GM23338 (cell line): ENCODE results near the gene DOCK4. TPM values are rescaled to one million over a fixed set of nuclear protein-coding genes. Genes with fewer than 3 reads are reported as not detected.
A peak's percentile ranks its signal among the peaks of the same experiment; 100 is the strongest.

ENCODE experiments used
- ATAC-seq: fragments of 200-7000 bp; cut with Tn5 transposase; 3 replicates; pipeline ENCODE4 v1.9.1; 2020
- DNase-seq: peaks from one replicate; pipeline ENCODE4 v3.0.0-alpha.2; 2015; ENCODE audit warnings: low spot score
- H2AFZ ChIP-seq: fragments of 200-600 bp; sonication (generic); 2 replicates; pipeline ENCODE4 v1.8.0; 2016; ENCODE audit warnings: antibody characterized with exemption, mild to moderate bottlenecking, moderate library complexity
- H3F3A ChIP-seq: fragments of 200-600 bp; sonication (generic); replicated peaks from 2 replicates; pipeline ENCODE4 v1.8.0; 2017; ENCODE audit warnings: antibody characterized with exemption, mixed run types, low read depth
- H3K27ac ChIP-seq: fragments of 200-600 bp; sonication (generic); 2 replicates; pipeline ENCODE4 v1.6.1; 2016; ENCODE audit warnings: low read depth
- H3K27me3 ChIP-seq: fragments of 200-600 bp; sonication (generic); 2 replicates; pipeline ENCODE4 v1.8.0; 2016; ENCODE audit warnings: mild to moderate bottlenecking, mixed run types, moderate library complexity; ENCODE audit not compliant: insufficient read depth
- H3K36me3 ChIP-seq: fragments of 200-600 bp; sonication (generic); 2 replicates; pipeline ENCODE4 v1.8.0; 2016; ENCODE audit warnings: mild to moderate bottlenecking; ENCODE audit not compliant: insufficient read depth
- H3K4me1 ChIP-seq: fragments of 200-600 bp; sonication (generic); 2 replicates; pipeline ENCODE4 v1.8.0; 2016; ENCODE audit warnings: mild to moderate bottlenecking, moderate library complexity; ENCODE audit not compliant: insufficient read depth
- H3K4me2 ChIP-seq: fragments of 200-600 bp; sonication (generic); 2 replicates; pipeline ENCODE4 v1.7.1; 2017; ENCODE audit warnings: mixed run types
- H3K4me3 ChIP-seq: fragments of 200-600 bp; sonication (generic); 2 replicates; pipeline ENCODE4 v1.6.1; 2016; ENCODE audit warnings: mixed run types
- H3K79me2 ChIP-seq: fragments of 200-600 bp; sonication (generic); replicated peaks from 2 replicates; pipeline ENCODE4 v1.8.0; 2017; ENCODE audit warnings: mild to moderate bottlenecking; ENCODE audit not compliant: insufficient read depth
- H3K9me2 ChIP-seq: fragments of 200-600 bp; sonication (generic); 2 replicates; pipeline ENCODE4 v1.8.0; 2017; ENCODE audit not compliant: insufficient read depth
- H4K20me1 ChIP-seq: fragments of 200-600 bp; sonication (generic); replicated peaks from 2 replicates; pipeline ENCODE4 v1.8.0; 2017; ENCODE audit warnings: mild to moderate bottlenecking; ENCODE audit not compliant: insufficient read depth
- H3K27ac Mint-ChIP-seq: 2 replicates; pipeline ENCODE4 v1.8.0; 2020; ENCODE audit warnings: inconsistent platforms, mild to moderate bottlenecking, moderate library complexity, mixed read lengths
- H3K27me3 Mint-ChIP-seq: 3 replicates; pipeline ENCODE4 v1.8.0; 2022; ENCODE audit warnings: low read depth, mild to moderate bottlenecking, moderate library complexity, mixed read lengths, inconsistent platforms; ENCODE audit not compliant: insufficient read depth, poor library complexity
- H3K36me3 Mint-ChIP-seq: 3 replicates; pipeline ENCODE4 v1.8.0; 2021; ENCODE audit warnings: low read depth, mild to moderate bottlenecking, inconsistent platforms, moderate library complexity, mixed read lengths
- H3K4me1 Mint-ChIP-seq: 3 replicates; pipeline ENCODE4 v1.8.0; 2020; ENCODE audit warnings: mild to moderate bottlenecking, inconsistent platforms, mixed read lengths
- H3K4me3 Mint-ChIP-seq: 3 replicates; pipeline ENCODE4 v1.8.0; 2021; ENCODE audit warnings: moderate library complexity, mild to moderate bottlenecking, inconsistent platforms, mixed read lengths
- H3K9me3 Mint-ChIP-seq: 3 replicates; pipeline ENCODE4 v1.8.0; 2020; ENCODE audit warnings: moderate library complexity, mild to moderate bottlenecking, inconsistent platforms, mixed read lengths
- JUNB ChIP-seq: IDR thresholded peaks from one replicate; pipeline ENCODE4 v1.6.1; 2016; ENCODE audit warnings: antibody characterized with exemption; ENCODE audit not compliant: unreplicated experiment
- POLR2AphosphoS5 ChIP-seq: IDR thresholded peaks from 2 replicates; pipeline ENCODE4 v1.6.1; 2016; ENCODE audit warnings: antibody characterized with exemption, low read depth
- ZNF114 ChIP-seq: fragments of 250-450 bp; sonication (Bioruptor Pico); IDR thresholded peaks from 2 replicates; pipeline ENCODE4 v1.5.0; 2020; ENCODE audit warnings: mild to moderate bottlenecking, moderate library complexity
- ZNF462 ChIP-seq: fragments of 250-450 bp; sonication (Bioruptor Pico); IDR thresholded peaks from 2 replicates; pipeline ENCODE4 v1.5.0; 2020; ENCODE audit warnings: mild to moderate bottlenecking, moderate library complexity
- polyA plus RNA-seq: library from polyadenylated mRNA; unstranded; fragments of >200 nt; fragmentation: Nextera tagmentation; extraction: Ambion mirVana; gene quantifications from 2 replicates; pipeline ENCODE4 v1.2.1, GENCODE V29; 2016
- total RNA-seq: library from RNA; depleted of rRNA; stranded (reverse); fragments of >200 nt; shearing (Covaris generic); gene quantifications from 2 replicates; pipeline ENCODE4 v1.2.3, GENCODE V29; 2014
- TF ChIP-seq, protein P1 (sequence below): IDR thresholded peaks from one replicate; pipeline ENCODE4 v1.6.1; 2018; ENCODE audit warnings: antibody characterized with exemption; ENCODE audit not compliant: unreplicated experiment

DOCK4 gene
- total and polyA plus RNA-seq, 2 experiments from 2014 or later, result 6.3 to 33.8 TPM

DNA sequence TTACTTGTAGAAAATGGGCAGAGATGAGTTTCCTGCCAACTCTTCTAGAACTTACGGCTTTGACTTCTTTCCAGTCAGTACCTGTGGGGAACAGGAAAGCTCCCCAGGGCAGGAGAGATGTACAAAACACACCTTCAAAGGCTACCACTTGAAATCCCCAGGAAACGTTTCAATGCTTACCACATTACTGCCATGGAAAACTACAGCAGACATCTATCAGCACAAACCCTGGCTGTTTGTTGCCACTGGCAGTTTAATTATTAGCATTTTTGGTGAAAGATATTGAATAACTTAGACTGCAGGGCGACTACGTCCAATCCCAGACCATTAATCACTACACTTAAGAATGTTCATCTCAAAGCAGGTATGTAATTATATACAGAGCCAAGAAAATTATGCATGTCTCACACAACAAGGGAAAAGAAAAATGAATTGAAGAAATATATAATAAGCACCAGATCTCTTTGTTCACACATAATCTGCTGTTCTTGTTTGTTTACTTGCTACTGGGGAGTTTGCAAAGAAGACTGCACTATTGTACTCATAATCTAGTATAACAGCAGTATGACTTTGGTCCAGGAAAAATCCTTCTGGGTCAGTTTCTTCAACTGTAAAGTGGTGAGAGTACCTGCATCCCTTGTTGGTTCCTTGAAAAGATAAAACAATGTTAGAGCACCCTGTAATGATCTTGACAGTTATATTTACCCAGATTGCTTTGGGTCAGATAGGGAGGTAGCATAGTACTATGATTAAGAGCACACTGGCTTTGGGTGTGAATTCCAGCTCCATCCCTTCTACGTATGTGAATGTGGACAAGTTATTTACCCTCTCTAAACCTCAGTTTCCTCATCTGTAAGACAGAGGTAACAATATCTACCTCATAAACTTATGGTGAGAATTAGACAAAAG lies 138.3 kb downstream of the DOCK4 start:
- Histone ChIP-seq H3K4me2 (no peak overlapping the region), H3K79me2 (0 out of 2 replicates have a peak, but pooled peaks cover 8% of the 10 kb centered on the region), H3K4me3 (no peak overlapping the region), H2AFZ (no peak overlapping the region), H3F3A (no peaks in the 10 kb centered on the region), H4K20me1 (no peaks in the 10 kb centered on the region), H3K27ac (no peak overlapping the region), H3K36me3 (no peaks in the 10 kb centered on the region), H3K4me1 (peaks cover 5% of the 10 kb centered on the region; the same call in 1 of the 2 replicates), H3K9me2 (peaks cover 5% of the 10 kb centered on the region), H3K27me3 (no peaks in the 10 kb centered on the region)
- no peak for ATAC-seq
- no peaks in the 10 kb centered on the region for H3K36me3 Mint-ChIP-seq
- TF ChIP-seq JUNB (no peak), ZNF462 (CRISPR knock-in tag) (no peak), POLR2AphosphoS5 (no peak), ZNF114 (CRISPR knock-in tag) (no peak)
- TF ChIP-seq, protein P1, sequence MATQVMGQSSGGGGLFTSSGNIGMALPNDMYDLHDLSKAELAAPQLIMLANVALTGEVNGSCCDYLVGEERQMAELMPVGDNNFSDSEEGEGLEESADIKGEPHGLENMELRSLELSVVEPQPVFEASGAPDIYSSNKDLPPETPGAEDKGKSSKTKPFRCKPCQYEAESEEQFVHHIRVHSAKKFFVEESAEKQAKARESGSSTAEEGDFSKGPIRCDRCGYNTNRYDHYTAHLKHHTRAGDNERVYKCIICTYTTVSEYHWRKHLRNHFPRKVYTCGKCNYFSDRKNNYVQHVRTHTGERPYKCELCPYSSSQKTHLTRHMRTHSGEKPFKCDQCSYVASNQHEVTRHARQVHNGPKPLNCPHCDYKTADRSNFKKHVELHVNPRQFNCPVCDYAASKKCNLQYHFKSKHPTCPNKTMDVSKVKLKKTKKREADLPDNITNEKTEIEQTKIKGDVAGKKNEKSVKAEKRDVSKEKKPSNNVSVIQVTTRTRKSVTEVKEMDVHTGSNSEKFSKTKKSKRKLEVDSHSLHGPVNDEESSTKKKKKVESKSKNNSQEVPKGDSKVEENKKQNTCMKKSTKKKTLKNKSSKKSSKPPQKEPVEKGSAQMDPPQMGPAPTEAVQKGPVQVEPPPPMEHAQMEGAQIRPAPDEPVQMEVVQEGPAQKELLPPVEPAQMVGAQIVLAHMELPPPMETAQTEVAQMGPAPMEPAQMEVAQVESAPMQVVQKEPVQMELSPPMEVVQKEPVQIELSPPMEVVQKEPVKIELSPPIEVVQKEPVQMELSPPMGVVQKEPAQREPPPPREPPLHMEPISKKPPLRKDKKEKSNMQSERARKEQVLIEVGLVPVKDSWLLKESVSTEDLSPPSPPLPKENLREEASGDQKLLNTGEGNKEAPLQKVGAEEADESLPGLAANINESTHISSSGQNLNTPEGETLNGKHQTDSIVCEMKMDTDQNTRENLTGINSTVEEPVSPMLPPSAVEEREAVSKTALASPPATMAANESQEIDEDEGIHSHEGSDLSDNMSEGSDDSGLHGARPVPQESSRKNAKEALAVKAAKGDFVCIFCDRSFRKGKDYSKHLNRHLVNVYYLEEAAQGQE, result no peak
- no peaks in the 10 kb centered on the region for H3K27me3 Mint-ChIP-seq
- H3K27ac Mint-ChIP-seq, result 0 out of 2 replicates have a peak overlapping the region, but pooled peaks have one; percentile 29
- peaks cover 27% of the 10 kb centered on the region for H3K4me1 Mint-ChIP-seq
- H3K4me3 Mint-ChIP-seq, result no peak overlapping the region
- H3K9me3 Mint-ChIP-seq, result no peaks in the 10 kb centered on the region
- DNase-seq, result no peak
